Stimulated activated CD4-positive, alpha-beta T cell treated with anti-CD3 and anti-CD28 coated beads, Interleukin-15, amount 100 ng/mL, for 48 hours (primary cell): ENCODE measurements around the gene NAT8.
"Not testable (repeated sequence)": the region's sequence is repeated elsewhere in the genome, so short reads cannot be mapped to it uniquely, and the experiment has no call there.

ENCODE experiments used
- DNase-seq, 2 donors: peaks; one replicate each; pipeline ENCODE4 v3.0.0-alpha.2; 2020; ENCODE audit warnings: low read depth in 2 of 2

The NAT8 gene

GRCh38 chr2:73636977-73637376 lies 5.2 kb downstream of the NAT8 start:
- DNase-seq: not testable (repeated sequence)

DNA sequence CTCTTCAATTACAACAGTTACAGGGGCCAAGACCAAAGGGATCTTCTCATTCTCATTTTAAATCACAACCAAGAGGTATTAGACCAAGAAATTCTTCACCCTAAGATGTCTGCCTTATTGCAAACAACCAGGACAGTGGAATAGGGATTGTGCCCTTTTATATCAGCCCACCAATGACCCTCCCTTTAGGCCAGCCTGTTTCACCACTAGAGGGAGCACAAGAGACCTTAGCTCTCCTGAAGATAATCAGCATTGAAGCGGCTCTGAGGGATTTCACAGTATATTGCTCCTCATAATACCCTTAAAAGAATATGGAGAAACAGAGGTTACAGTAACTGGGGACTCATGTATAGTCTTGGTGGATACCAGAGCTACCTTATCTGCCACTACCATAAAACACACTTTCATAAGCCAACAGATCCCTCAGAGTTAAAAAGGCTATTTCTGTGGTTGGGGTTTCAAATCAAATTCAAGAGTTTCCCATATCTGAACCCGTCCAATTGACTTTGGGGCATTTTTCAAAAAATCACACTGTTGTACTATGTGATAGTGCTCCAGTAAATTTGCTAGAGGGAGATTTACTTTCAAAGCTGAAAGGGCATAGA lies 11.5 kb downstream of the NAT8 start:
- DNase-seq: not testable (repeated sequence)

GRCh38 chr2:73628493-73628892 lies 13.7 kb downstream of the NAT8 start:
- DNase-seq: not testable (repeated sequence)

DNA sequence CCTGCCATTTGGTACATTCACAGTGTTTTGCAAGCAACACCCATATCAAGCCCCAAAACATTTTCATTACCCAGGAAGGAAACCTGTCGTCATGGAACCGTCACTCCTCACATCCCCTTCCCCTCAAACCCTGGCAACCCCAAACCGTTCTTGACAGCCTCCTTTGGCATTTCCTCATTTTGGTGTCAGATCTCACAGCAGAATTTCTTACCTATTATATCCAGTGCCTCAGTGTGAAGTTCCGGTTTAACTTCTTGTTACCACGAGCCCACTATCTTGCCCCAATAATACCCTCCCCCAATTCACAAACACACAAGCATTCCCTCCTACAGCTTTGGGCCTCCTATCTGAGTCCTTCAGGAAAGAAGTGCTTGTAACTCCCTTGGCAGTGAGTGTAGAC lies 16.0 kb downstream of the NAT8 start:
- DNase-seq: not testable (repeated sequence)

DNA sequence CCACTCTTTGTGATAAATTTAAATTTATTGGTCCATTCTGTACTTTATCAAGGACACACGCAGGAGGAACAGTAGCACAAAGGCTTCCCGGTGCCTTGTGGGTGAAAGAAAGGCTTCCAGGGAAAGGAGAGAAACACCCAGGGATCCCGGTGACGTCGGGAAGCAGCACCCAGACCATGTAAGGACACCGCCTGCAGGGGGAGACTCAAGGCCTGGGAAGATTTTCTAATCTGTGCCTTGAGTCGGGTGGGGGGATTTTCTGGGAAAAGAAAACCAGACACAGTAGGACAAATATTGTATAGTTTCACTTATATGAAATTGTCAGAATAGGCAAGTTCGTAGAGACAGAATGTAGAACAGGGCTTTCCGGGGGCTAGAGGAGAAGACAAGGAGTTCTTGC lies 17.6 kb downstream of the NAT8 start:
- not testable (repeated sequence) for DNase-seq

DNA sequence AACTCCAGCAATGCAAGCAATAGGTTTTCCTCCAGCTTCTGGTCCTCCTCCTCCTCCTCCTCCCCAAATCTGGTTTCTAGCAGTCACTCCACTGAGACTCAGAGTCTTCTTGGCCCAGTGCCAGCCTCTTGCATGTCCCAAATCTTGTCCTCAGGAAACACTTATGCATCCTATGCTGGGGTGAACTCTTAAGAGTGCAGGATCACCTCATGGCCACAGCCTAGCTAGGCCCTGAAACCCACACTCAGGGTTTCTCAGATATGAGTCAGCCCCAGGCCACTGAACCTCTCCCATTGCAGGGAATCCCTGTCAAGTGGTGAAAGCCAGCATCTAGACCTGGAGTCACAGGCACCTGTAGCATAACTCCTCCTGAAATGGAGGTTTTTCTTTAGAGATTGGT lies 18.2 kb downstream of the NAT8 start:
- not testable (repeated sequence) for DNase-seq

DNA sequence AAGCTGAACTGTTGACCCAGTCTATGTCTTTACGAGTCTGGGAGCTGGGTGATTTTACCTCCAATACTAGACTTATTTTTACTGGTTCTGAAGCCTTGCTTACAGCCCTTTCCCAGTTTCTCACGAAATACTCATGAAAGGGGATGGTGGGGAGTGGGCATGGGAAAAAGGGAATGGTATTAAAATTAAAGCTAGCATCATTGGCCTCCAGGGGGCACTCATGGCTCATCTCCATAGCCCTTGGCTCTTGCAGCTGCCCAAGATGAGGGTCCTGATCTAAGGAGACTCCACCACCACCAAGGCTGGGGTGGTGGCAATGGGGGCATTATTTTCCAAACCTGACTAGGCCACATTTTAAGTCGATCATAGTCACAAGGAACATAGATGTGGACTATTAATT lies 22.3 kb downstream of the NAT8 start:
- not testable (repeated sequence) for DNase-seq

GRCh38 chr2:73614997-73615396 lies 27.2 kb downstream of the NAT8 start:
- no peak for DNase-seq

GRCh38 chr2:73614105-73614504 lies 28.1 kb downstream of the NAT8 start:
- DNase-seq: no peak

DNA sequence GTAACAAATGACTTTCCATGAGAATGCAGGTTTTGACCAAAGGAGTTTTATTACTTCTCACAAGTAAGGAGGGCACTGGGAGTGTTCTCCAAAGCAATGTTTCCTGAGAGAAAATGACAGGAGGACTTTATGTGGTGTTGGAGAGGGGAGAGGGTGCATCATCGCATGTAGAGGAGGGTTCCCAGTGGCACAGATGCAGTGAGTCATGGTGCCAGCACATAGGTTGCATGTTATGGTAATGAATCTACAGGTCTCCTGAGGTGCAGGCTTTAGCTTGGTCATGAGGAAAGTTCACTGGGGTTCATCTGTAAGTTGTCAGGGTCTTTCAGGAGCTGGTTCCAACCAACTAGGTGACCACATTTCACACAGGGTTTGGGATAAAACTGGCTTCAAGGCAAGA lies 30.4 kb downstream of the NAT8 start:
- no peak for DNase-seq

DNA sequence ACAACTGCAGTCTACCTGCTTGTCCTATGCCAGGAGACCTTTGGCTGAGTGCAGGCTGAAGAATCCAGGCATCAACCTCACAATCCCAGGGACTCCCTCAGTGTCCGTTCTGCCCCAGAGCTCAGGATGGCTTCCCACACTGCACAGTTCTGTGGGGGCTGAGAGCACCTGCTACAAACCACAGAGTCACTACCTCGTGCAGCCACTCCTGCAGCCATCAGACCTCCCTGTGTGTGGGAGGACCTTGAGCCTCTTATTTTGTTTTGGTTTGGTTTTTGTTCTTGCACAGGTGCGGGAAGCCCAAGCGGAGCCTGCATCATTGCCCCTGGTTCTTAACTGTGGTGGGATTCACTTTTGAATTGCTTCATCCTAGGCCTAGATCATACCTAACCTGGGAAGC lies 31.0 kb downstream of the NAT8 start:
- no peak for DNase-seq

DNA sequence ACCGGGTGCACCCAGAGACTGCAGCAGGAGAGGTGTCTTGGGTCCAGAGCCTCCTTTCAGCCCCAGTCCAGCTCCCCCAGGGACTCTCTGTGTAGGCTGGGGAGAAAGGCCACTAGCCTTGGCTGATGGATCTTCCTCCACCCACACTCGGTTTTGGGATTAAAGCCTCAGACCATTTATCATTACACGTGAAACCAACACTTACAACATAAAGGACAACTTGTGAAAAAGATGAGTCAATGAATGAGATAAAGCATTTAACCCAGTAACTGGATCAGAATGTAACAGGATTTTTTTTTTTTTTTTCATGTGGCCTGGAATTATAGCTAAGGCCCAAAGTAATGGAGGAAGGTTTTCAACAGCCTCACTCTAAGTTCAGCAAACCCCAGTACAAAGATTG lies 32.1 kb downstream of the NAT8 start:
- DNase-seq: no peak

- not testable (repeated sequence) for DNase-seq
Measured at GRCh38 chr2:73604589-73604988, 37.6 kb downstream of the NAT8 start.

- DNase-seq: not testable (repeated sequence)
Measured at GRCh38 chr2:73603099-73603588, 39.1 kb downstream of the NAT8 start.

- no peak for DNase-seq
Measured at GRCh38 chr2:73601780-73602179, 40.4 kb downstream of the NAT8 start.

- DNase-seq: no peak
Measured at GRCh38 chr2:73594251-73594650, 48.0 kb downstream of the NAT8 start.

DNA sequence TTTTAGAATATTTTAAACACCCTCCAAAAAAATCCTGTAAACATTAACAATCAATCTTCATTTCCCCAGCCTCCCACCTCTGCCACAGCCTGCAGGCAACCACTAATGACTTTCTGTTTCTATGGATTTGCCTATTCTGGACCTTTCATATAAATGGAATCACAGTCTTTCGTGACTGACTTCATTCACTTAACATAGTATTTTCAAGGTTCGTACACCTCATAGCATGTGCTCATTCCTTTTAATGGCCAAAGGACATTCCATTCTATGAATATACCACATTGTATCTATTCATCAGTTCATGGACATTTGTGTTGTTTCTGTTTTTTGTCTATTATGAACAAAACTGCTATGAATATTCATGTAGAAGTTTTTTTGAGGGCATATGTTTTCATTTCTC lies 48.5 kb downstream of the NAT8 start:
- DNase-seq: no peak
